ENCODE measurements around the gene GLT1D1. TPM values are rescaled to one million over a fixed set of nuclear protein-coding genes. Genes with fewer than 3 reads are reported as not detected.

GLT1D1 gene
- total and polyA plus RNA-seq, 2 of the 8 experiments (the other 6 are each of a cell fraction or from before 2014, with no cell fraction given), result 1.5 to 3.6 TPM

GRCh38 chr12:128959901-128960300 lies 106.6 kb downstream of the GLT1D1 start:
- Histone ChIP-seq H3K4me3 (ENCODE audit: extremely low read depth in 1 of 4, insufficient read depth in 2 of 4, low read depth in 3 of 4, low read length in 4 of 4) (no peak overlapping the region), H4K5ac (ENCODE audit: insufficient read length, low read depth, low read length) (no peak overlapping the region), H3K79me1 (ENCODE audit: low read depth, low read length) (no peaks in the 10 kb centered on the region), H3K18ac (ENCODE audit: extremely low read depth, low read length) (no peak overlapping the region), H3K4ac (replicated peaks; ENCODE audit: insufficient read length, low read depth, low read length) (no peak overlapping the region), H3K4me2 (ENCODE audit: insufficient read depth in 1 of 2, low read depth in 2 of 2, low read length in 2 of 2) (no peak overlapping the region), H3K36me3 (ENCODE audit: control insufficient read depth in 2 of 4, insufficient read depth in 4 of 4, low read length in 3 of 4) (no peaks in the 10 kb centered on the region), H3K4me1 (replicated peaks in 1 of 4; ENCODE audit: control insufficient read depth in 3 of 4, insufficient read depth in 4 of 4, low read length in 3 of 4) (peaks cover 0 to 9% (median 4%) of the 10 kb centered on the region in 4 experiments; a peak in 3 of 7 replicates), H3K14ac (ENCODE audit: insufficient read length) (no peak overlapping the region), H4K20me1 (replicated peaks in 1 of 2; ENCODE audit: control insufficient read depth in 1 of 2, insufficient read depth in 2 of 2, low read length in 2 of 2) (no peaks in the 10 kb centered on the region), H3K23ac (ENCODE audit: insufficient read length) (no peak overlapping the region), H4K8ac (ENCODE audit: extremely low read depth, insufficient read depth, low read length) (no peak overlapping the region), H2BK5ac (ENCODE audit: low read depth, low read length) (no peak overlapping the region), H2AFZ (ENCODE audit: low read length) (no peak overlapping the region), H3K27me3 (replicated peaks in 1 of 4; ENCODE audit: control insufficient read depth in 3 of 4, extremely low read depth in 1 of 4, insufficient read depth in 3 of 4, low read length in 3 of 4) (no peaks in the 10 kb centered on the region; a peak in 1 of 7 replicates), H2BK12ac (ENCODE audit: low read depth, low read length) (no peak overlapping the region; the same call in 1 of the 2 replicates), H4K91ac (replicated peaks; ENCODE audit: insufficient read length, low read length) (no peak overlapping the region), H3K23me2 (ENCODE audit: low read depth, low read length) (no peaks in the 10 kb centered on the region), H3K56ac (replicated peaks; ENCODE audit: insufficient read length, low read depth, low read length) (no peak overlapping the region), H2BK20ac (ENCODE audit: low read length) (no peak overlapping the region), H3K79me2 (ENCODE audit: control insufficient read depth in 1 of 2, insufficient read depth in 2 of 2, low read length in 2 of 2) (no peaks in the 10 kb centered on the region), H3K27ac (ENCODE audit: low read depth, low read length) (no peak overlapping the region), H2AK5ac (ENCODE audit: low read depth, low read length) (no peak overlapping the region), H3K9ac (replicated peaks in 1 of 4; ENCODE audit: extremely low read depth in 1 of 4, low read depth in 3 of 4, low read length in 3 of 4) (no peak overlapping the region), H2BK120ac (replicated peaks; ENCODE audit: low read depth, low read length) (no peak overlapping the region), H3K9me3 (ENCODE audit: insufficient read depth in 2 of 2, low read depth in 1 of 2, low read length in 1 of 2) (peaks cover 0 to 4% of the 10 kb centered on the region in 2 experiments; a peak in 1 of 4 replicates), H2BK15ac (ENCODE audit: low read length) (no peak overlapping the region)
- POLR2A ChIA-PET (ENCODE audit: partially characterized antibody), result interaction anchor here (1.5 kb wide), 1 partner anchor 10 kb away, joined by 4 read pairs; no protein-coding TSS in a partner anchor
- DNase-seq (ENCODE audit: low read depth in 1 of 2, low spot score in 2 of 2) (no peak), FAIRE-seq (no peak)
- WGBS, 2 experiments (ENCODE audit: extremely low coverage in 1 of 2, insufficient coverage in 1 of 2, insufficient read length in 1 of 2, insufficient replicate concordance in 2 of 2, low coverage in 1 of 2, low lambda C conversion rate in 2 of 2, missing lambda C conversion rate in 1 of 2), result 83% methylated on average over 16 of the region's 16 CpGs; no CpG with 5 or more reads in 1 of the 2 experiments
- CTCF ChIA-PET (ENCODE audit: partially characterized antibody), result interaction anchor here (1.3 to 2.9 kb wide), 4 partner anchors 10 to 109 kb away, joined by 3 to 13 read pairs (median 8); no protein-coding TSS in a partner anchor
- TF ChIP-seq TBP (IDR thresholded peaks at IDR 0.05; ENCODE audit: low read depth, low read length), result no peak
- TF ChIP-seq RBBP5 (IDR thresholded peaks at IDR 0.05; ENCODE audit: borderline replicate concordance, low read depth, low read length), result no peak
- TF ChIP-seq SUZ12 (IDR thresholded peaks at IDR 0.05; ENCODE audit: low read length), result no peak
- TF ChIP-seq USF2 (IDR thresholded peaks at IDR 0.05; ENCODE audit: low read length), result no peak
- TF ChIP-seq RNF2 (IDR thresholded peaks at IDR 0.05; ENCODE audit: borderline replicate concordance, low read depth, low read length, missing control alignments, poor library complexity, severe bottlenecking), result no peak
- no peak for TF ChIP-seq MAX (IDR thresholded peaks at IDR 0.05)
- no peak for TF ChIP-seq RAD21 (IDR thresholded peaks at IDR 0.05 in 1 of 2, conservative IDR thresholded peaks at IDR 0.05 in 1 of 2; ENCODE audit: low read depth in 2 of 2, low read length in 2 of 2)
- no peak for TF ChIP-seq TEAD4 (IDR thresholded peaks at IDR 0.05; ENCODE audit: low read depth, low read length)
- TF ChIP-seq JUND (IDR thresholded peaks at IDR 0.05; ENCODE audit: low read length), result no peak
- TF ChIP-seq RFX5 (IDR thresholded peaks at IDR 0.05; ENCODE audit: borderline replicate concordance, low read depth, low read length), result no peak
- TF ChIP-seq E2F6 (IDR thresholded peaks at IDR 0.05), result no peak

Data from H1 (cell line).